Aorta (tissue), 5 donors: ENCODE measurements around the gene IBSP. TPM values are rescaled to one million over a fixed set of nuclear protein-coding genes. Genes with fewer than 3 reads are reported as not detected.

Experiments
- ATAC-seq: fragments of 200-7000 bp; cut with Tn5 transposase; one replicate; pipeline ENCODE4 v1.9.1; 2022; ENCODE audit warnings: moderate library complexity; ENCODE audit not compliant: low FRiP score
- DNase-seq, 2 donors: peaks; one replicate each; pipeline ENCODE4 v3.0.0-alpha.2; 2020
- H3K27ac ChIP-seq, 2 donors: one replicate each; pipeline ENCODE4 v1.5.1; 2013; ENCODE audit warnings: low read length in 2 of 2, mild to moderate bottlenecking in 2 of 2, moderate library complexity in 2 of 2, control low read depth in 1 of 2, inconsistent platforms in 1 of 2, low read depth in 1 of 2
- H3K27me3 ChIP-seq, 2 donors: one replicate each; pipeline ENCODE4 v1.6.1; 2013; ENCODE audit warnings: control low read depth in 1 of 2, low read length in 1 of 2, mild to moderate bottlenecking in 1 of 2, moderate library complexity in 1 of 2; ENCODE audit not compliant: insufficient read depth in 2 of 2, control insufficient read depth in 1 of 2
- H3K36me3 ChIP-seq, 2 donors: one replicate each; pipeline ENCODE4 v1.6.1; 2013; ENCODE audit warnings: control low read depth in 1 of 2, low read length in 1 of 2, mild to moderate bottlenecking in 1 of 2; ENCODE audit not compliant: insufficient read depth in 2 of 2, control insufficient read depth in 1 of 2
- H3K4me1 ChIP-seq, 2 donors: one replicate each; pipeline ENCODE4 v1.6.1; 2013; ENCODE audit warnings: low read length in 2 of 2, control low read depth in 1 of 2, mild to moderate bottlenecking in 1 of 2, moderate library complexity in 1 of 2; ENCODE audit not compliant: insufficient read depth in 2 of 2, control insufficient read depth in 1 of 2
- H3K4me3 ChIP-seq, 2 donors: one replicate each; pipeline ENCODE4 v1.5.1; 2013; ENCODE audit warnings: low read length in 2 of 2, control low read depth in 1 of 2, mild to moderate bottlenecking in 1 of 2
- H3K9me3 ChIP-seq: one replicate; pipeline ENCODE4 v1.6.1; 2013; ENCODE audit warnings: mild to moderate bottlenecking, low read length; ENCODE audit not compliant: control insufficient read depth
- WGBS, 2 donors: extraction: QIAGEN DNeasy Blood & Tissue Kit; methylation state at CpG; one replicate each; pipeline ENCODE4 v1.1.7; 2013; 5-methylcytosine and 5-hydroxymethylcytosine counted together
- intact Hi-C, 2 donors: fragments of 100-400 bp; cut with DNase I; formaldehyde crosslinking; loops; one replicate each; pipeline versions ENCODE4 v1.14.2 to v1.15.0; 2022
- polyA plus RNA-seq, 2 donors: library from polyadenylated mRNA; stranded (reverse); fragments of 200-250 nt; gene quantifications; one replicate each; pipeline ENCODE4 v1.2.3, GENCODE V29; 2013
- total RNA-seq, 2 donors: library from RNA; stranded (reverse); fragmentation: NEBNext Ultra II Directional; extraction: Animal tissue kit (Norgen Biotek cat#: 25700); gene quantifications; one replicate each; pipeline ENCODE4 v1.2.1, GENCODE V29; 2021
- donor health status: healthy with polysubstance abuse.
- donor health status: Bipolar disorder and iron deficiency.
- donor health status: DM: no; HTN: no; CAD: no.
- donor health status: DM: no; HTN: no; CAD: no.
- donor health status: DM: yes; HTN: yes; CAD: no.

Gene IBSP
- total and polyA plus RNA-seq, 4 donors = 2.6 TPM; not detected in 3

GRCh38 chr4:87803421-87803820 is 4.1 kb downstream of the IBSP start:
- 79 to 84% methylated on average over 2 of the region's 2 CpGs for WGBS, 2 donors
- intact Hi-C loops = no loop called here
- no peak for DNase-seq

GRCh38 chr4:87804871-87805270 is 5.5 kb downstream of the IBSP start:
- intact Hi-C loops = no loop called here
- no peaks in the 10 kb centered on the region for H3K36me3 ChIP-seq
- ATAC-seq (no peak), DNase-seq (no peak)
- no peaks in the 10 kb centered on the region for H3K4me1 ChIP-seq
- H3K9me3 ChIP-seq = no peaks in the 10 kb centered on the region
- no peak overlapping the region for H3K4me3 ChIP-seq
- H3K27ac ChIP-seq = no peak overlapping the region
- no peaks in the 10 kb centered on the region for H3K27me3 ChIP-seq
- WGBS, 2 donors = 53 to 61% methylated on average over 2 of the region's 2 CpGs

More at GRCh38 chr4:87803421-87803820, 4.1 kb downstream of the IBSP start:
- no peak overlapping the region for H3K4me3 ChIP-seq
- H3K9me3 ChIP-seq = no peaks in the 10 kb centered on the region
- H3K27ac ChIP-seq = no peak overlapping the region
- no peak for ATAC-seq
- no peaks in the 10 kb centered on the region for H3K4me1 ChIP-seq
- H3K36me3 ChIP-seq = no peaks in the 10 kb centered on the region
- H3K27me3 ChIP-seq = no peaks in the 10 kb centered on the region

- Histone ChIP-seq H3K4me1 (no peaks in the 10 kb centered on the region), H3K27ac (no peak overlapping the region), H3K9me3 (no peaks in the 10 kb centered on the region), H3K27me3 (no peaks in the 10 kb centered on the region), H3K36me3 (no peaks in the 10 kb centered on the region), H3K4me3 (no peak overlapping the region)
- intact Hi-C loops = no loop called here
- ATAC-seq (no peak), DNase-seq (no peak)
- WGBS, 2 donors = 76 to 90% methylated on average over 2 of the region's 2 CpGs
These were observed 6.6 kb downstream of the IBSP start for GRCh38 chr4:87805971-87806370.

- WGBS, 2 donors = 85 to 88% methylated on average over 3 of the region's 3 CpGs
- no peaks in the 10 kb centered on the region for H3K9me3 ChIP-seq
- H3K36me3 ChIP-seq = no peaks in the 10 kb centered on the region
- H3K4me1 ChIP-seq = no peaks in the 10 kb centered on the region
- DNase-seq = no peak
- ATAC-seq = no peak
- no peak overlapping the region for H3K4me3 ChIP-seq
- intact Hi-C loops = no loop called here
- no peaks in the 10 kb centered on the region for H3K27me3 ChIP-seq
- H3K27ac ChIP-seq = no peak overlapping the region
These were observed 7.2 kb downstream of the IBSP start for GRCh38 chr4:87806520-87806919.

- DNase-seq (no peak), ATAC-seq (no peak)
- no peak overlapping the region for H3K27ac ChIP-seq
- H3K4me3 ChIP-seq = no peak overlapping the region
- intact Hi-C loops = no loop called here
- H3K9me3 ChIP-seq = no peaks in the 10 kb centered on the region
- 67 to 74% methylated on average over 3 of the region's 3 CpGs for WGBS, 2 donors
- H3K27me3 ChIP-seq = no peaks in the 10 kb centered on the region
- no peaks in the 10 kb centered on the region for H3K4me1 ChIP-seq
- no peaks in the 10 kb centered on the region for H3K36me3 ChIP-seq
These were observed 8.0 kb downstream of the IBSP start for GRCh38 chr4:87807402-87807801.

- Histone ChIP-seq H3K27ac (no peak overlapping the region), H3K9me3 (no peaks in the 10 kb centered on the region), H3K36me3 (no peaks in the 10 kb centered on the region), H3K4me1 (no peaks in the 10 kb centered on the region), H3K27me3 (no peaks in the 10 kb centered on the region), H3K4me3 (no peak overlapping the region)
- 86 to 88% methylated on average over 2 of the region's 2 CpGs for WGBS, 2 donors
- DNase-seq (no peak), ATAC-seq (no peak)
- intact Hi-C loops = no loop called here
These were observed 12.6 kb downstream of the IBSP start for GRCh38 chr4:87811977-87812376.

- intact Hi-C loops = no loop called here
- no peak for DNase-seq
- Histone ChIP-seq H3K4me1 (no peaks in the 10 kb centered on the region), H3K27ac (no peak overlapping the region), H3K27me3 (no peaks in the 10 kb centered on the region), H3K4me3 (no peak overlapping the region), H3K36me3 (no peaks in the 10 kb centered on the region), H3K9me3 (no peaks in the 10 kb centered on the region)
- WGBS, 2 donors = 67 to 76% methylated on average over 8 of the region's 8 CpGs
- ATAC-seq = no peak
These were observed 20.0 kb downstream of the IBSP start for GRCh38 chr4:87819281-87819919.

GRCh38 chr4:87823200-87823599 is 23.8 kb downstream of the IBSP start:
- Histone ChIP-seq H3K4me1 (no peaks in the 10 kb centered on the region), H3K27me3 (no peaks in the 10 kb centered on the region), H3K27ac (no peak overlapping the region), H3K36me3 (no peaks in the 10 kb centered on the region), H3K9me3 (no peaks in the 10 kb centered on the region), H3K4me3 (no peak overlapping the region)
- DNase-seq (no peak), ATAC-seq (no peak)
- intact Hi-C loops = no loop called here
- 69 to 77% methylated on average over 4 of the region's 4 CpGs for WGBS, 2 donors

GRCh38 chr4:87823724-87824123 is 24.4 kb downstream of the IBSP start:
- Histone ChIP-seq H3K4me1 (no peaks in the 10 kb centered on the region), H3K27me3 (no peaks in the 10 kb centered on the region), H3K9me3 (no peaks in the 10 kb centered on the region), H3K36me3 (no peaks in the 10 kb centered on the region), H3K27ac (no peak overlapping the region), H3K4me3 (no peak overlapping the region)
- ATAC-seq = no peak
- intact Hi-C loops = no loop called here
- no peak for DNase-seq
- WGBS, 2 donors = 67 to 78% methylated on average over 1 of the region's 1 CpG
